Activated effector memory CD4-positive, alpha-beta T cell treated with Interleukin-2 at 50 U/mL for 16 hours (primary cell): ENCODE measurements around the gene PRR5L.

Source experiments
- DNase-seq: peaks from one replicate; pipeline ENCODE4 v3.0.0-alpha.2; 2020

PRR5L gene

GRCh38 chr11:36407356-36407755, 111.3 kb downstream of the PRR5L start:
- DNase-seq: no peak

GRCh38 chr11:36408498-36409136, 112.5 kb downstream of the PRR5L start:
- no peak for DNase-seq

GRCh38 chr11:36409152-36409816, 113.2 kb downstream of the PRR5L start:
- DNase-seq: peak; percentile 23

GRCh38 chr11:36411202-36411640, 115.1 kb downstream of the PRR5L start:
- no peak for DNase-seq

- no peak for DNase-seq
Measured at GRCh38 chr11:36412781-36413383, 116.8 kb downstream of the PRR5L start.

- DNase-seq: no peak
Measured at GRCh38 chr11:36417154-36417553, 121.1 kb downstream of the PRR5L start.

GRCh38 chr11:36419791-36420424, 123.8 kb downstream of the PRR5L start:
- no peak for DNase-seq

- no peak for DNase-seq
Measured at GRCh38 chr11:36421546-36422155, 125.6 kb downstream of the PRR5L start.

- DNase-seq: no peak
Measured at GRCh38 chr11:36425561-36426081, 129.5 kb downstream of the PRR5L start.

- no peak for DNase-seq
Measured at GRCh38 chr11:36426226-36426848, 130.2 kb downstream of the PRR5L start.

GRCh38 chr11:36427079-36427478, 131.0 kb downstream of the PRR5L start:
- DNase-seq: no peak

GRCh38 chr11:36427876-36428275, 131.8 kb downstream of the PRR5L start:
- DNase-seq: no peak

GRCh38 chr11:36431429-36432092, 135.5 kb downstream of the PRR5L start:
- DNase-seq: no peak

- no peak for DNase-seq
Measured at GRCh38 chr11:36432093-36432469, 136.0 kb downstream of the PRR5L start.

- no peak for DNase-seq
Measured at GRCh38 chr11:36432738-36433137, 136.7 kb downstream of the PRR5L start.

- no peak for DNase-seq
Measured at GRCh38 chr11:36436064-36436463, 140.0 kb downstream of the PRR5L start.

GRCh38 chr11:36436589-36436988, 140.5 kb downstream of the PRR5L start:
- DNase-seq: no peak

- DNase-seq: no peak
Measured at GRCh38 chr11:36437413-36437812, 141.3 kb downstream of the PRR5L start.

- DNase-seq: no peak
Measured at GRCh38 chr11:36438126-36438525, 142.0 kb downstream of the PRR5L start.

- DNase-seq: no peak
Measured at GRCh38 chr11:36441610-36442208, 145.6 kb downstream of the PRR5L start.

GRCh38 chr11:36443661-36444060, 147.6 kb downstream of the PRR5L start:
- no peak for DNase-seq

GRCh38 chr11:36446135-36446534, 150.0 kb downstream of the PRR5L start:
- no peak for DNase-seq
